Activated CD4-positive, alpha-beta T cell treated with anti-CD3 and anti-CD28 coated beads for 1 hour (primary cell): ENCODE results near the gene LPO.
A peak's percentile ranks its signal among the peaks of the same experiment; 100 is the strongest.

ENCODE experiments used
- DNase-seq: peaks from one replicate; pipeline ENCODE4 v3.0.0-alpha.2; 2020

LPO gene

DNA sequence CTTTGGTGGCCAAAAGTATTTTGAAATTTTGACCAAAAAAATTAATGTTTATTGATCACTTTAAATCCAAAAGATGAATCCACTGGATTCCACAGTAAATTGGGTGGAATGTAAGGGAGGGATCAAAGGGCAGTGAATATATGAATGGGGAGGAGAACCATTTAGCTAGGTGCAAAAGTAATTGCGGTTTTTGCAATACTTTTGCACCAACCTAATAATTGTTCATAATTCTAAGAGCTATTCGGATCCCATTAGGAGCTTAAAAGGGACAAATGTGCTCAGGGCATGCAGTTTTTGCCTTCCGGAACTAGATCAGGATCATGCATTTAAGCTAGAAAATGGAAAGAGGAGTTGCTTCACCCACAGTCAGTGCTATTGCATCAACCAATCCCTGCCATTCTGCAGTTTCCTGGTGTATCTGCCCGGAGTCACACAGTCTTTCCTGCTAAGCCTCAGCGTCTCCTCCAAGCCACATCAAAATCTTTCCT, at the start of gene LPO:
LPO (plus strand) TSS at position 438 of the 488 bp plus-strand sequence. CDS start 4,396 bp downstream, outside the sequence.
- DNase-seq, result no peak

DNA sequence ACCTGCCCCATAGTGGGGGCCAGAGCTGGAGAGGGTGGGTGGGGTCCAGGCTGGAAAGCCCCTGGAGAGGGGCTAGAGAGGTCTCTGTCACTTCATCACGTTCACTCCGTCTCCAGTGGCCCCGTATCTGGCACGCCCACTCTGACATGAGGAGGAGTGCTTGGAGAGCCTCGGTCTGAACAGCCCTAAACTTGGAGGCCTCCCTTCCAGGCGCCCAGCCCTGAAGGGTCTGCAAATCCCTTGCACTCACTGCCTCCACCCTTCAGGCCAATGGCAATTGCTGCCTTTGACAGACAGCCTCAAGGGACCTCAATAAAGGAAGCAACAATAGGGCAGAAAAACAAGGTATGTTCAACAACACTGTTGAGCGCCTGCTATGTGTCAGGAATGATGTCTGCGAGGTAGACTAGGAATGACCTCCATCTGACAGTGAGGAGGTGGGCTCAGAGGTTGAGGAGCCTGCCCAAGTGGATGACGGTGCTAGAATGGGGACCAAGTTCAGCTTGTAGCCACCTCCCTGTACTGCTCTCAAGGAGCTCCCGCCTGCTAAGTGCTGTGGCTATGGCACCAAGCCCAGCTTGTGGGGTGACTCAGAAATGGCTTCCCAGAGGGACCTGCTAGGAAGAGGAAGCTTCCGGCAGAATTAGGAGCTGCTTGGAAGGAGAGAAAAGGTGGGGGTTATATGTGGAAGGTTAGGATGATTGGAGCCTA, 48.8 kb upstream of the LPO start:
- no peak for DNase-seq

DNA sequence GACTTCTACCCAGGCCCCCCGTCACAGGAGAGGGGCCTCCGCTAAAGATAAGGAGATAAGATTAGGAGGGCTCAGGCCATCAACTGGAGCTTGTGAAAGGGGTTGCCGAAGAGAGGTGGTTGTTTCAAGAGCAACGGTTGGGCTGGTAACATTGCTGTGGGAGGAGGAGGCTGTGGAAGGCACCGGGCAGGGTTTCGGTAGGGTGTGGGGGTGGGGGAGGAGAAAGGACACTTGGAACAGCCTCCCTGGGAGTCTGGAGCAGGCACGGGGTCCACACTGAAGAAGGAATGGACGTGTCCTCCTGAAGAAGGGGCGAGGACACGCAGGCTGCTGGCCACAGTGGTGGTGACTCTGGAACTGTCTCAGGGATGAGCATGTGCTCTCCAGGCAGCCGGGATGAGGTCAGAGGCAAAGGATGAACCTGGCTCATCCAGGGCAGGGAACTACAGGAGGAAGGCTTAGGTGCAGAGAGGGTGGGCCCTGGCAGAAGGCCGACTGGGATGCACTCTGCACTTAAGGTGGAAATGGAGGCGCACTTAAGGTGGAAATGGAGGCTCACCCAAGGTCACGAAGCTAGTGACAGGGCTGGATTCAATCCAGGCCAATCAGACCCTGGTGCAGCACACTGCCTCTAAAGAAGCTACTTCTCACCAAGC, 47.0 kb upstream of the LPO start:
- DNase-seq, result no peak

DNA sequence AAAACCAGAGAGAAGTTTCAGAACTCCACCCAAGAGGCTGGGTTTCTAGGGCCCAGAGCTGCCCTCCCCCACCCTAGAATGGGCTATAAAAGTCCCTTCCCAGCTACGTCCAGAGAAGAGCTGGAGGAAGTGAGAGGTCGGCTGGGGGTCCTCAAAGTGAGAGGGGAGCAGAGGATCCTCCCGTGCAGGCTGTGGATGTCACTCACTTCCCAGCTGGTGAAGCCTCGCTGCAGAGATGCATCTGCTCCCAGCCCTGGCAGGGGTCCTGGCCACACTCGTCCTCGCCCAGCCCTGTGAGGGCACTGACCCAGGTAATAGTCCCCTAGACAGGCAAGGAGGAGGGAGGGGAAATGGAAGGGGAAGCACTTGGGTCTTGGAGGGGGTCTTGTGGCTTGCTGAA, 45.8 kb upstream of the LPO start, which contains the start of gene EPX:
EPX (plus strand) TSS at position 115 of the 400 bp plus-strand sequence; CDS start at position 236, 121 bp downstream.
- DNase-seq, result no peak

DNA sequence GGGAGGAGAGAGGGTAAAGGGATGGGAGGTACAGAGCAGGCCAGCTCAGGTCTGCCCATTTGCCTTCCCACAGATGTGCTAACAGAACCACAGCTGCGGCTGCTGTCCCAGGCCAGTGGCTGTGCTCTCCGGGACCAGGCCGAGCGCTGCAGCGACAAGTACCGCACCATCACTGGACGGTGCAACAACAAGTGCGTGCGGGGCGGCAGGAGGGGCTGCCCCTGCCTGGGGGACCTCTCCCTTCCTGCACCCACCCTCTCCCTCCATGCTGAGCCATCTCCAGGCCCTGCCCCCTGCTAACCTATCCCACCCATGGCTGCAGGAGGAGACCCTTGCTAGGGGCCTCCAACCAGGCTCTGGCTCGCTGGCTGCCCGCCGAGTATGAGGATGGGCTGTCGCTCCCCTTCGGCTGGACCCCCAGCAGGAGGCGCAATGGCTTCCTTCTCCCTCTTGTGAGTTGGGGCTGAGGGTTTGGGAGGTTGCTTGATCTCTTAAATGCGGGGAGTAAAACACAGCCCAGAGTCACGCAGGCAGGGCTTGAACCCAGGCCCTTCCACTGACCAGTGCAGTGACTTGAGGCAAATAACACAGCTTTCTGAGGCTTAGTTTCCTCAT, 44.6 kb upstream of the LPO start:
- DNase-seq, result no peak

DNA sequence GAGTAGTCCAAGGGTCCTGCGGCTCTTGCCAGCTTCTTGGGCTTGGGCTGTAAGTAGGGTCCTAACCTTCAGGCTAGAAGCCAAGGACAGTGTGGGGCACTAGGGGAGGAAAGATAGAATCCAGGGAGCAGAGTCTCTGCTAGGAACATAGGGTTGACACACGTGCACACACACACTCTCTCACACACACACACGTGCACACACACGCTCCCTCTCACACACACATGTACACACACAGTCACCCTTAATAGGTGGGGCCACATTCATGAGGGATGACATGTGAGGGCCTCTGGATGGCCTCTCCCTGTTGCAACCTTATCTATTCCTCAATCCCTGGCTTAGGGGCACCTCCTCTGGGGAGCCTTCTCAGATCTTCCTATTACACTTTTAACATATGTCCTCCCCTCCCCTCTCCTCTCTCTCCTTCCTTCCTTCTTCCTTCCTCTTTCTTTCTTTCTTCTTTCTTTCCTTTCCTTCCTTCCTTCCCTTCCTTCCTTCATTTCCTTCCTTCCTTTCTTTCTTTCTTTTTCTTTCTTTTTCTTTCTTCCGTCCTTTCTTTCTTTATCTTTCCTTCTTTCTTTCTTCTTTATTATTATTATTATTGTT, 42.8 kb upstream of the LPO start:
- no peak for DNase-seq

DNA sequence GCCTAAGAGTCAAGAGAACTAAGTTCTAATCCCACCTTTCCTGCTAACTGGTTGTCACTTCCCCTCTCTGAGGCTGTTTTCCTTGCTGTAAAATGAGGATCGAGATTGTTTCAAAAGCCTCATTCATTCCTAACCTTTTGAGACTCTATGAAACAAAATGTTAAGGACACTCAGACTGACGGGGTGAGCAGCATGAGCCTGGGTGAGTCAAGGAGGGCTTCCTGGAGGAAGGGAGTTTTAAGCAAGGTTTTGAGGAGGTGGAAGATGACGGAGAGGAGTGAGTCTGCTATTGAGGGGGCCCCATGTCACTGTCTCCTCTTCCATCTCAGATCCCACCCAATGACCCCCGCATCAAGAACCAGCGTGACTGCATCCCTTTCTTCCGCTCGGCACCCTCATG, 41.8 kb upstream of the LPO start:
- no peak for DNase-seq

DNA sequence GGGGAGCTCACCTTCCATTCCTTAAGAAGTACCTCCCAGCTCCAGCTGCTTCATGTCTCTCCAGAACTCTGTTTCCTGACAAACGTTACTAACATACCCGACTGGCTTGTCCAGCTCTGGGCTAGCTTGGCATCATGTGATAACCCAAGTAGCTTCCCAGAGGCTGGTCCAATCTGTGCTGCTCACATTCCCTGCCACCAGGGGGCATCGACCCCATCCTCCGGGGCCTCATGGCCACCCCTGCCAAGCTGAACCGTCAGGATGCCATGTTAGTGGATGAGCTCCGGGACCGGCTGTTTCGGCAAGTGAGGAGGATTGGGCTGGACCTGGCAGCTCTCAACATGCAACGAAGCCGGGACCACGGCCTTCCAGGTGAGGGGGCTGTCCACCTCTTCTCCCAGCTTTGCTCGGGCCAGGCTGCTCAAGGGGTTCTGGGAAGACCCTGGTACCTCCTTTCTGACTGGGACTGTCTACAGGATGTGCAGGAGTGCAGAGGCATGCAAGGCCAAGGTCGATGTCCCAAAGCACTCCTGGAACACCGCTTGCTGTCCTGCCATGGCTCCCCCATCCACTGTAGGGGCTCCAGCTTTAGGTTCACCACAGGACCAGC, 38.3 kb upstream of the LPO start:
- peak; percentile 37 for DNase-seq

DNA sequence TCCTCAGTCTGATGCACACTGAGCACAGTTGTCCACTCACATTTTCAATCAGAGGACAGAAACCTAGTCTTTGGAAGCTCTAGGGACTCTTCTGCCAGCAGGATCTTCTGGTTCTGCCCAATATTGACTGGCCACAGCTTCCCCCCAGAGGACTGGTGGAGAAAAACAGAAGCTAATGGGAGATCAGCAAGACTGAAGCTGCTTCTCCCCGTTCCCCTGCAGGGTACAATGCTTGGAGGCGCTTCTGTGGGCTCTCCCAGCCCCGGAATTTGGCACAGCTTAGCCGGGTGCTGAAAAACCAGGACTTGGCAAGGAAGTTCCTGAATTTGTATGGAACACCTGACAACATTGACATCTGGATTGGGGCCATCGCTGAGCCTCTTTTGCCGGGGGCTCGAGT, 35.5 kb upstream of the LPO start:
- DNase-seq, result no peak

DNA sequence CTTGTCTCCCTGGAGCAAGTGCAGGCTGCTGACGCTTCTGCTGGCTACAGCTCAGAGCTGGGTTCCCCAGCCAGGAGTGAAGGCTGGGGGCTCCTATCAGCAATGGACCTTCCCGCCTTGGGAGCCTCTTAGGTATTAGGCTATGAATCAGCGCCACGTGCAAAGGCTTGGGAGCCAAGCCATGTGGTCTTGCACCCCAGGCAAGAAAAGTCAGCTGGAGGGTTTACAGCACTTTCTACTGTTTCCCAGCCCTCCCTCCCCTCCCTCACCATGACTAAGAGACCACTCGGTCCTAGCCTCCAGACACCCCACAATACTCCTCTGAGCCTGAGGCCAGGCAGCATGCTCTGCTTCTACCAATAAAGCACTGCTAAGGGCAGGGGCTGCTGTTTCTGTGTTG, 33.6 kb upstream of the LPO start:
- no peak for DNase-seq

DNA sequence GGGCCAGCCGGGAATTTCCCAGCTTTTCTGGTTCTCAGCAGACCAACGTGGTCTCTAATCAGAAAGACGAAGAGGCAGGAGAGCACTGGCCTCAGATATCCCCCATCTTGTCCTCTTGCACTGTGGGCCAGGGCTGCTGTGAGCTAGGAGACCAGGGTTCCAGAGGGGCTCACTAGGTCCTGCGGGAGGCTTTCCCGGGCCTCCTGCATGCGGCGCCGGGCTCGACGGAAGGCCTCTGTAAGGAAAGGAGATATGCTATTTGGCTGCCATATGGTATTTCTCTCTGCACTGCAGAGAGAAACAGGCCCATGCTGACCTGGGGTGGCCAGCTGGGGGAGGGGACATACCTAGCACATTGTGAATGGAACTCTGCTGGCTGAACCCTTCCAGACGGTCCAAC, 32.4 kb upstream of the LPO start:
- DNase-seq, result no peak

DNA sequence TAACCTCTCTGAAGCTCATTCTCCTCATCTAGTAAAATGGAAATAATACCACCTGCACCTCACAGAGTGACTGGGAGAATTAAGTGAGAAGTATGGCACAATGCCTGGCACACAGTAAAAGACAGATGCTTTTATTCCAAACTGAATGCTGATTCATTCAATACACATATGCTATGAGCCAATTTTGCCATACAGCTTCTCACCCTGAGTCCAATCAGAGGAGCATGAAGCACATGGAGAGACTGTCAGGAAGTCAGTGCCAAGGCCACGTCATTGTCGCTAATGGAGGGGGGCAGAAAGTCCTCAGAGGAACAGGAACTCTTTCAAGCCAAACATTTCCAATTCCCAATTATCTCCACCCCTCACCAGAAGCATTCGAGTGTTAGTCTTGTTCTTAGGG, 30.9 kb upstream of the LPO start:
- no peak for DNase-seq

DNA sequence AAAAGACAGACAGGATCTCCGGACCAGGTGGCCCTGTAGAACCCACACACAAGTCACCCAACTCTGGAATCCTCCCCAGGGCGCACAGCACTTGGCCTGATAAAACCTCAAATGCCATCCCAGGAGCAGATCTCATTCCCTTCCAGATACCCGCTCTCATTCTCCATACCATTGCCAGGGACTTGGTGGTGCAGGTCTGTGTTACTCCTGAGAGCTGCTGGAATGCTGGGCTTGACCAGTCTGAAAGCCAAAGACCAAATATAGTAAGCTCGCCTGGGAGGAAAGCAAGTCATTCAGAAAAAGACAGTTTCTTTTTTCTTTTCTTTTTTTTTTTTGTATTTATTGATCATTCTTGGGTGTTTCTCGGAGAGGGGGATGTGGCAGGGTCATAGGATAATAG, 30.0 kb upstream of the LPO start:
- DNase-seq, result no peak

DNA sequence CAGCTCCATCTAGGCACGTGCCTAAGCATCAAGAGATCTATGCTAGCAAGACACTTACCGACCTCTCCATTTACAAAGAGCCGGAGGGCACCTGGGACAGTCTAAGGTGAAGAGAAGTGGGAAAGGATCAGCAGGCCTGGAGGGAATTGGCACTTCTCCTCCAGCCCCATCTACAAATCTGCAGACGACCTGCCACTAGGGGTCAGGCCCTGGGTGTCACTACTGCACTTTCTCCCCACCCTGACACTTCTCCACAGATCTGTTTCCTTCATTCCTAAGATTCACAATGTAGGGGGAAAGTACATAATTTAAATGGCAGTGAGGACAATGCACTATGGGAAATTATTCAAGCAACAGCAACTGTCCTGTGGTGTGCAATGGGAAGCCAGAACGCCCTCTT, 27.5 kb upstream of the LPO start:
- no peak for DNase-seq

DNA sequence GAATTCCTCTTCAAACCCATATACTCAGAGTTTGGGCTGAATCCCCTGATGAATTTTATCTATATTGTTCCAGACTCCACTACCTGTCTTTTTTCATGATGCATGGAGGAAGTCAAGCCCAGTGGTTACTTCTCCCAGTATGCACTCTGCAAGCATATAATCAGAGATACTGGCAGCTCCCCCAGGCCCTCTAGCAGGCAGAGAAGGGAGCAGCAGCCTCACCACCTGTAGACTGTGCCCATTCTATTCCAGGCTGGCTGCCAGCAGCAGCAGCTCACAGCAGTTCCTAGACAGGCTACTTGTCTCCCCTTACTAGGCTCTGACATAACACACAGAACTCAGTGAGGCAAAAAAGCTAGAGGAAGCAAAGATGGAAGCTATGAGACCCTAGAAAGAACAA, 22.7 kb upstream of the LPO start:
- no peak for DNase-seq

DNA sequence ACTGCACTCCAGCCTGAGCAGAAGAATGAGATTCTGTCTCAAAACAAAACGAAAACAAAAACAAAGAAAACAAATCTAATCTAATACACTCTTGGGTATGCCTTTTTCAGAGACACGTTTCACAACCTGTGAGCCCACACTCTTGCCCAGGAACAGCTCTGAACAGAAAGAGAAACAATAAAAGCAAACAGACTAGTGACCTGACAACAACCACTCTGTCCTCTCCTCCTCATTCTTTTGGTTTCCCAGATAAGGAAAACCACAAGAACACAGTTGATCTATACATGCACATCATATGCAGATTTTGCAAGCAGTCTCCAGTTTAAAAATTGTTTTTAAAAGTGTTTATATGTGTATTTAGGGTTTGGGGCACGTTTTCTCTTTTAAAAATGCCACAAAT, 20.6 kb upstream of the LPO start:
- no peak for DNase-seq

DNA sequence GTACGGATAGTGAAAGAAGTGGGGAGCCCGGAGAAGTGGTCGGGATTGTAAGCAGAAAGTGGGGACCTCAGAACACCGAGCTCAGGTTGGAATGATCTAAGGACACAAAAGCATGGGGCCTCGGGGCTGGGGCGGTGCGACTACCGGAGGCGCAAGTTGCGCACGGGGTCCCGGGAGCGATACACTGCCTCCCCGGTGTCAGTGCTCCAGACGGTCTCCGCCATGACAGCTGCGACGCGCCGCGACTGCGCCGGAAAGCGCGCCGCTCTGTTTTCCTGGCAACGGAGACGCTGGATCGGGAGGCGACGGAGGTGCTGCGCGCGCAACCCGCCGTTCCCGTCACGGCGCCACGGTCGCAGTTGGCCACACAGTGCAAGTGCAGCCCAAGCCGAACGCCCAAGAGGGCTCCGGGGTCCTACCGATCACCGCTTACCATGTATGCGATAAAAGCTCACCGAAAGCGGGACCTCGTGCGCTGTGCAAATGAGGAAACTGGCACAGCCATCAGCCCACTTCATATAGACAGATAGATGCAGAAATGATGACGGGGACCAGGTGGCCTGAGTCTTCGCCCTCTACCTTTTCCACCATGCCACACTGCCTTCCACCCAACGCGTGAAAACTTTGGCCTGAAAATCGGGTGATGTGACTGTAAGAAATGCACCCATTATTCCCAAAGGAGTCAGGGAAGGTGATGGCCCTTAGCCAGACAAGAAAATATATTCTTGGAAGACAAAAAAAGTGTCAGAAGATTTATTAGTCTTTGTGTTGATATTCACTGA, 19.2 kb upstream of the LPO start, which contains the start of gene MKS1:
MKS1 (minus strand) TSS at position 249 of the 782 bp plus-strand sequence; CDS start at position 224, 25 bp downstream.
- DNase-seq, result peak; percentile 92

DNA sequence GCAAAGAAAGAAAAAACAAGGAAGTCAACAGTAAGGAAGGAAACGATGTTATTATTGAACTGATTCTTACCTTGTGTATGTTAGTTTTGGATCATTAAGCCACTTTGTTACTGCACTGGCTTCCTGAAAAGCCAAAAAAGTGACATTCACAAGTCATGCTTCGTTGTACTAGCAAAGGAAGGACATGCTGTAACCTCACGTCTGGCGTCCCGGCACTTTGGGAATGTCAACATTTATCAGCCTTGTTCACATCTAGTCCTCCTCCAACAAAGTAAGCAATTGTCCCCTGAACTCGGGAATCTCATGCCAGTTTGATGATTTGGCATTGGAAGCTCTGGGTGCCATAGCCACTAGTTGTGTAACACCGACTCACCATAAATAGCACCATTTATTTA, 18.6 kb upstream of the LPO start:
- DNase-seq, result no peak

DNA sequence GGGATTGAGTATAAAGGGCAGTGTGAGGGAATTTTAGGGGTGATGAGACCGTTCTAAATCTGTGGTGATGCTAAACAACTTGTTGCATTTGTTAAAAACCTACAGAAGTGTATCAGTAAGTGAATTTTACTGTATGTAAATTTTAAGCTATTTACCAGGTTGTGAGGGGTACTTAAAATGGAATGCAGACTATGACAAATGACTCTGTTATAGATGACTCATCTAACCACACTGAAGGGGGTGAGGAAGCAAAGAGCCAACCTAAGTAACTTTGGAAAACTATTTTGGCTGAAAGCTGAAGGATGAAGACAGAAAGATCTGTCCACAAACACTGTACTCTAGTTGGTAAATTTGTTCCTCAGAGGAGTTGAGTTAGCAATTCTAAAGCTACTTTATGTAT, 14.1 kb upstream of the LPO start:
- no peak for DNase-seq

DNA sequence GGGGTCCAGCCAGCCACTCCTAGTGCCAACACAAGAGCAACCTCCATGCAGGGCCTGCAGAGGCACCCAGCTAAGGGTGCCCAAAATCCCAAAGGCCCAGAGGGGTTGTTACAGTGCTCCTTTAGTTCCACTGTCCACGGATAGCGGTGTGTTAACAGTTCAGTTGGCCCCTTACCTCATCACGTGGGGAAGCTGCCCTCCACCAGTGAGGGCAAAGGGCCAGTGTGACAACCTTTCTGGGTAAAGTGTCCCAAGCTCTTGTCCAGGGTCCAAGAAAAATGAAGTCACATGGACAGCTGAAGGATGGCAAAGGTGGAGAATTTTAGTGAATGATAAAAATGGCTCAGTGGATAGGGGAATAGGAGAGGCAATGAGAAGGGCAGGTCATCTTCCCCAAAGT, 10.7 kb upstream of the LPO start:
- DNase-seq, result no peak

DNA sequence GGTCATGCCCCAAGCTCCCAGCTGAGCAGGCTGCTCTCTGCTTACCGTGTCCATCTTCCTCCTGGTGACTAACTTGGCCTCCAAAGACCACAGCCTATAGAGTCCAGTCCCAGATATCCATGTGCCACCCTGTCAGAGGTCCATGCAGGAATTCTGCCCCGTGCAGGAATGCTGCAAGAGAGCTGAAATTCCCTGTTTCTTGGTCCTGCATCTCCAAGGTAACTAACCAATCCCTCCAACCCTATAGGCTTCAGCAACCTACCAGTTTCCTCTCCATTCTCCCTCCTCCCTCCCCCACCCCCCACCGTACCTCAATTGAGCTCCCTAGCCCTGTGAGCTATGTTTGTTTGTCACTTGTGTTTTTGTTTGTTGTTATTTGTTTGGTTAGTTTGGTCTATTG, 9.7 kb upstream of the LPO start:
- DNase-seq, result no peak

DNA sequence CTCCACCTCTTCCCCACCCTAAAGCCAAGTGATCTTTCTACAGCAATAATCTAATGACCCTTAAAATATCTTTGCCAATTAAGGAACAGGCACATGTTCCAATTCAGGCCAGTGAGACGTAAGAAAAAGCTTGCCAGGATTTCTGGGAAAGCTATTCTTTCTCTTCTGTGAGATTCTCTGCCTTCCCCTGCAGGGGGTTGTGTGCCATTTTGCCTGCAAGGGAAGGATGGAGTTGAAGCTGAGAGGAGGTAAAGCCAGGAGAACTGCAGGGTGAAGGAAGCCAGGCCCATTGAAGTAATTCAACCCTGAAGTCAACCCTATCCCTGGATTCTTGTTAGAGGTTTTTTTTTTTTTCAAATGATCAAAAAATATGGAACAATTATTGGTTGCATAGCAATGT, 9.0 kb upstream of the LPO start:
- no peak for DNase-seq
